Right ventricle myocardium inferior (tissue), 1 donor: ENCODE measurements around the gene COL9A1. TPM values are rescaled to one million over a fixed set of nuclear protein-coding genes. Genes with fewer than 3 reads are reported as not detected.

Experiments
- ATAC-seq: fragments of 200-7000 bp; cut with Tn5 transposase; one replicate; pipeline ENCODE4 v1.9.1; 2020; ENCODE audit warnings: mild to moderate bottlenecking, moderate library complexity
- DNase-seq: peaks from one replicate; pipeline ENCODE4 v3.0.0; 2021; ENCODE audit errors: missing footprints
- intact Hi-C: fragments of 100-400 bp; cut with DNase I; formaldehyde crosslinking; loops from one replicate; pipeline ENCODE4 v1.11.0; 2022
- total RNA-seq: library from RNA; stranded (reverse); fragmentation: NEBNext Ultra II Directional; extraction: Animal tissue kit (Norgen Biotek cat#: 25700); gene quantifications from one replicate; pipeline ENCODE4 v1.2.1, GENCODE V29; 2021
- donor health status: DM: no; HTN: yes; CAD: no; lungs with severe emphysema.

COL9A1 gene
- total RNA-seq, 1 donor from 2014 or later: 0.14 TPM

DNA sequence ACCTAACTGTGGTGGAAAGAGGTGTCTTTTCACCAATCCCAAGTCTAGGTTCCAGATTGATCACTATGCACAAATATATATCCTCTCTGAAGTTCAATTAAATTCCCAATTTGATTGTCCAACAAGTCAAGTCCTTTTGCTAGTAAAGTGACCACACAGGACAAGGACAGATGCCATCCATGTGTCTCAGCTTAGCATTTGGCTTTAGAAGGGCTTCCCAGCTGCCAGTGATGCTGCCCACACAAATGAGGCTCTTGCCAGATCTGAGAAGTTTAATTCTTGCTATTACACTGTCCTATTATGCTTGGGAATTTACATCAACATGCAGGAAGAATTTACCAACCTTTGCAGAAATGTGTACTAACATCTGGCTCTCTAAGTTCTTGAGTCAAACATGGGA is 108.5 kb downstream of the COL9A1 start:
- DNase-seq: no peak
- ATAC-seq: no peak
- intact Hi-C loops: no loop called here

DNA sequence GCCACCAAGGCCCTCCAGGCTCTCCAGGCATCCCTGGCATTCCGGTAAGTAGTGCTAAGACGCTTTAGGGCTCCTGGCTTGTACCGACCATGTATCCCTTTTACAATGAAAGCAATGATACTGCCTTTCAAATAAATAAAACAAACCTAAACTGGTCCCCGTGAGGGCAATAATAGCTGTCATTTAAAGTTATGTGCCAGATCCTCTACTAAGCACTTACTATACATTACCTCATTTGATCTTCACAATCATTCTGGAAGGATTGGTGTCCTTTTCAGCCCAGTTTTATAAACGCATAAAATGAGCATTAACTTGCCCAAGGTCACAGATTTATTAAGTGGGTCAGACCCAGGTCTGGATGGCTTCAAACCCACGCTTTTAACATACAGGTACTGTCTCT is 114.7 kb downstream of the COL9A1 start:
- DNase-seq (no peak), ATAC-seq (no peak)
- intact Hi-C loops: no loop called here

DNA sequence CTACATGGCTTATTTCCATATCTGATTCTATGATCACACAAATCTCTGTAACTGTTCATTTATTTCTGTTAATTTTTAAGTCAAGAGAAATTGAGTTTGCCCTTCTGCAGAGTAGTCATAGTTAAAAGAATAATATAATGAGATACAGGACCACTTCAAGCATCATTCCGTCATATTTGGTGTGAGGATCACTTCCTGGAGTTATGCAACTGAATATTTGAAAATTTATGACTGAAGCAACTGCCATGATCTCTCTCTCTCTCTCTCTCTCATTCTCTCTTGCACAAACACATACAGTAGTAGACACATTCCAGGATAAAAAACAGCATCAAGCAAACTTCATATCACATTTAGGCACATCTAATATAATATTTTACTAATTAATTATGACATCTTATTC is 116.4 kb downstream of the COL9A1 start:
- intact Hi-C loops: no loop called here
- ATAC-seq (no peak), DNase-seq (no peak)

DNA sequence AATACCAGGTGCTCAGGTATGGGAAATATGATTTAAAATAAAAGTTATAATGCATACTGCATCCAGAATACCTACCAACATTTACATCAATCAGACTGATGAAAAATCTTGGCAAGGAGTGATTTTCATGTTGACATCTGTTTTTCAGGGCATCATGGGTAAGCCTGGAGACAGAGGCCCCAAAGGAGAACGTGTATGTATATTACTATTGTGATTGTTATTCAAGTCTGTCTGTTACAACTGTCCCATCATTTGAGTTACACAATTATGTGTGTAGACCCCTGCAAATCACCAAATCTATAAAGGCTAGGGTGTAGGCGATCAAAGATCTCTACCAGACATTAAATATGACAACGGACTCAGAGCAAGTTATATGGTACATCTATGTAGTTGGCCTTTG is 118.2 kb downstream of the COL9A1 start:
- ATAC-seq: no peak
- no peak for DNase-seq
- intact Hi-C loops: no loop called here

DNA sequence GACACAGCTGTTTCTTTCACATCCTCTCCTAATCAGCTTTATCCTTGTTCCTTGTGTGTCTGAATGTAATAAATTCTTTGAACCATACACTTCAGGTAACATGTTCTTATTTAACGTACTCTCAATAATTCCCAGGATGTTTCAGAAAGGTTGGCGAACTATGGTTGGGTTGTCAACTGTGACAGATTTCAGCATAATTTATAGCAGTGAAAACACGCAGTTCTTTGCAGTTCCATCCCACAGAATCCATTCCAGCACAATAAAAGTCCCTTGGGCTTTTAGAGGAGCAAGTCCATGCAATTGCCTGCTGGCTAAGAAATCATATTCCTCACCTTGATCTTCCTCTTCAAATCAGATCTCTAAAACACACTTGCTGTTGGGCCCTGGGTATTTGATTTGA is 119.3 kb downstream of the COL9A1 start:
- intact Hi-C loops: no loop called here
- DNase-seq (no peak), ATAC-seq (no peak)

DNA sequence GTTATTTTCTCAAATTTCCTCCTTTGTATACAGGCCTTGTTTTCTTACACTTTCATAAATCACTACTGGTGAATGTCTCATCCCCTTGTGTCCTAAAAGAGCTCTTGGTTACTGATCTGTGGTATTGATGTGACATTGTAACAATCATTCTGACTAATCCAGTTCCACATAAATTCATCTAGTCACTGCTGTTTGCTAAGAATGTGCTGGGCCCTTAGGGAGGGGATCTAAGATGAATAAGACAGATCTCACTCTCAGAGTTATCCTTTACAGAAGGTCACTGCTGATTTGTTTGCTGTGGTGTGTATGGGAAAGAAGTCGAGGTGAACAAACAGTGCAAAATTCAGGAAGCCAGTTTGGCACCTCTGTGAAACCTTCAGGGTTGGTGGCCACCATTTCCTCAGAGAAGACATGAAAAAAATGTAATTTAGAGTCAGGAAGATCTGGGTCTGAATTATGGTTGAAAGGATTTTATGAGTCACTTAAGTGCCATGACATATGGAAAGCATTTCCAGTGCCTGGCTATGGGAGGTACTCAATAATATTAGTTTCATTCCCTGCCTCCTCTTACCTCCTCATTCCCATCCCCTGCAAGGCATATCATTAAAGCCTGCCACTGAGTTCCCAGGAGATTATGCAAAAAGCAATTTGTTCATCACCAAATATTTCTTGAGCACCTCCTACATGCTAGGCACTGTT is 121.8 kb downstream of the COL9A1 start:
- no peak for DNase-seq
- no peak for ATAC-seq
- intact Hi-C loops: no loop called here

DNA sequence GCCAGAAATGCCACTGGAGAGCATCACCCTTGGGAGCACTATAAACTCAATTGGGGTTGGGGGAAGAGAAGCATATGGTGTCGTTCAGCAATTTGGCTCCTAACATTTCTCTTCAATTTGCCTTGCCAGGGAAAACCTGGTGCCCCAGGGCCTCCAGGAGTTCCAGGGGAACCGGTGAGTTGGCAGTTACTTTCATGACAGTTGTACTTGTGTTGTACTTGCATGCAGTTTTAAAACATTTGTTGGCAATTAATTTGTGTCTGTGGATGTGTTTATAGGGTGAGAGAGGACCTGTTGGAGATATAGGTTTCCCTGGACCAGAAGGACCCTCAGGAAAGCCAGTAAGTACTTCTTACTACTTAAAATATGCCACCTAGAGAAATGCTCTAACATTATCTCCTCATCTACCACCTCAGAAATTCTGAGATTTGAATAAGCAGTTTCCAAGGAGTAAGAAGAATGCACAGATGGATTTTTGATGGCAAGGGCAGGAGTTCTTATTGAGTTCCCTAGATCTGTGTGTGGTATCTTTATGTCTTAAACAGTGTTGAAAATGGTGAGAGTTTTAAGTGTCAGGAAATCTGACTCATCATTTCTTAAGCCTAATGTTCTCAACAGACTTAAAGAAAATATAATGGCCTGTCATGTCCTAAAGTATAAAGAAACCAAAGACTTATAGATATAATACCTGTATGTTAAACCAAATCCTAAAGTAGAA is 122.5 kb downstream of the COL9A1 start:
- intact Hi-C loops: no loop called here
- no peak for ATAC-seq
- DNase-seq: no peak

DNA sequence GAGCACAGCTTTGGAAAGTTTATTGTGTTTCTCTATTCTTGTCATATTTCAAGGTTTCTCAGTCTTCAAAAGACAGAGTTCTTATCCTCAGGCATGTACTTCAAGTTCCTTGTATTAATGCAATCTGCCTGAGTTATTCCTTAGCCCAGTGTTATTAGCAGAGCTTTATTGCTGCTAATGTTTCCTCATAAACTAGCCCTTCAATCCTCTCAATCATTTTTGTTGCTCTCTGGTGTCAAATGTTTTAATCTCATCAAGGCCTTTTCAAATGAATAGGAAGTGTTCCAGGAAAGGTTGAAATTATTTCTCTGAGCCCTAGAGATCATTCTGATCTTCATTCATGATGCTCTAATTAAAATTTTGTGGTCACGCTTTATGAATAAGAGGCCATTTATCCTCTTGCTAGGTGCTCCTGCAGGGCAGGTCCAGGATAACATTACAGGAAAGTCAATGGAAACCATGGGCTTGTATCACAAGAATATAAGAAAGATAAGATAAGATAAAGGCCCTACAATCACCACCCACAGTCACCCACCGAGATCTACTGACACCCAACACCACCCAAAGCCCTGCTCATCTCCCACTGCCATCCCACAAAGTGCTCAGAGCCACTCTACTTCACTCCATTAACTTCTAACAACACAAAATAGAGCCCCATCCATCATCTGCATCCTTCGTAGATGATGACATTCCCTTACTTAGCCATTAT is 125.9 kb downstream of the COL9A1 start:
- intact Hi-C loops: no loop called here
- ATAC-seq (no peak), DNase-seq (no peak)

DNA sequence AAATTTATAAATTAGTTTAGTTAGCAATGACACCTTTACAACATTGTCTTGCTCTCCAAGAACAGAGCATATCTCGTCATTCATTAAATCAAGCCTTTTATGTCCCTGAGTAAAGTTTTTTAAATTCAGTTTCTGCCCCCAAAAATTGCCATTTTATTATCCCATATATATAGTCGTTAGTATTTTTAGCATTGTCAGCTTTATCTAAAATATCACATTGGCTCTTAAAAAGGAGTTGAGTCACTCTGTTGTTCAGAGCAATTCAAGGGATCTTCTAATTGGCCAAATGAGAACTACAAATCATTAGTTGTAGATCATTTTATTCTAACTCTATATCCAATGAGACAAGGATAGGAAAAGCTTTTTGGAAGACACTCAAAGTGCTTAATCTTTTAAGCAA is 127.1 kb downstream of the COL9A1 start:
- ATAC-seq: no peak
- intact Hi-C loops: no loop called here
- DNase-seq: no peak

DNA sequence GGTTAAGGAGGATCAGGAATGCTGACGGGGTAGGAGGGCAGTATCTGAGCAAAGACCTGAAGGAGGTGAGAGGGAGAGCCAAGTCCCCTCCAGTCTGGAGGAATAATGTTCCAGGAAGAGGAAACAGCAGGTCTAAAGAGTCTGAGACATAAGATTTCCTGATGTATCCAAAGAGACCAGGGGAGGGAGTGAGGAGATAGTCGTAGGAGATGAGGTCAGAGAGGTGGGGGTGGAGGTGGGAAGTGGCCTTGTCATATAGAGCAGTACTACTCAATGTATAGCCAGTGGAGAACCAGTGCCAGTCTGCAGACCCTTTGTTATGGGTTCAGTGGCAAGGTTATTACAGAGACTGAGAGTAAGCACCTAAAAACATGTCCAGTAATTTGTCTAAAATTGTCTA is 130.6 kb downstream of the COL9A1 start:
- no peak for DNase-seq
- intact Hi-C loops: no loop called here
- ATAC-seq: no peak

DNA sequence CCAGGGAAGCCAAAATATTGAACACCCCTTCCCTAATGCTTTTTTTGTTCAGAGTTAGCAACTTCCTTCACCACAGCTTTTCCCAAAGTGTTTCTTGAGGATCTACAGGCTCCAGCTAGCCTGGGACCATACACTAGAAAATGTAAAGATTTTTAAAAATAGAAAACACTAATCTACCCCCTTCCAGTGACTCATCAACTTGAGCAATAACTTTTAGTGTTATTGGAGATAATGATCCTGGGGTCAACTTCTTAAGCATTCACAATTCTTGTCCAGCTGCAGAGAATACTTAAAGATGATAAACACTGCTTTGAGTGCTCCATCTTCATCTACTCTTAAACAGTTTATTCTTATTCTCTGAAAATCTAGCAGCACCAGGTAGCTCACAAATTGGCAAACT is 131.6 kb downstream of the COL9A1 start:
- ATAC-seq: no peak
- intact Hi-C loops: no loop called here
- no peak for DNase-seq

DNA sequence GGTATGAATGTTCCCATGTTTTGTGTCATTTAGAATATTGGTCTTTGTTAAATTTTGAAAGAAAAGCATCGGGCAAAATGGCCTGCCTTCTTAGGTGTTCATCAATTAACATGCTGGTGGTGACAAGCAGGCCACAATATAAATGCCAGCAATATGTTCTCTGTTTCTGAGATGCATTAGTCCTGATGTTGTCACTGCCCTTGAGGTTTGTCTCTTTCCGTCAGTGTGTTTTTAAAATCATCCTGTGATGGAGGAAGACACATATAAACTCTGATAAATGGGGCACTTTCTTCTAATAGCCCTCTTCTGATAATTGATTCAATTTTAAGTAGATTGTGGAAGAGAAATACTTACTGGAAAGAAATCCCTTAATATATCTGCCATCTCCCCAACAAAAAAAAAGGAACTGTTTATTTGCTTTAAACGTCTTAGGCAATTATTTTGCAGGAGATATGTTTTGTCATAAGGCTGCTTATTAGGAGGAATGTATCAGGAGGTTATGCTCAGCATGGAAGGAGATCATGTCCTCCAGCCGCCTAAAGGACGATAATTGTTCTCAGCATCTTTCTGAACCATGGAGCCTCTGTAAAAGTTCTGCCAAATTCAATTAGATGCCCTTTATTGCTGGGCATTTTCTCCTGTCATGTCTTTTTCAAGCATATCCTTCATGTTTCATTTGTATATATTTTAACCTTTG is 134.1 kb downstream of the COL9A1 start:
- intact Hi-C loops: no loop called here
- ATAC-seq (no peak), DNase-seq (no peak)

Other genes starting within 250 kb of the COL9A1 start
- 11.4 TPM for gene FAM135A, start 110.4 kb upstream of the COL9A1 start, total RNA-seq